HG03558 (cell line): Measurements from ENCODE around the gene PRPF40B.

Experiments
- ATAC-seq: cut with Tn5 transposase; IDR thresholded peaks from one replicate; pipeline ENCODE4 v1.9.1; 2021; ENCODE audit warnings: moderate number of reproducible peaks; ENCODE audit not compliant: unreplicated experiment; ENCODE audit errors: extremely low read depth

Gene PRPF40B

GRCh38 chr12:49678711-49679110, 55.4 kb downstream of the PRPF40B start:
- ATAC-seq, result no peak

GRCh38 chr12:49680075-49680474, 56.7 kb downstream of the PRPF40B start:
- ATAC-seq, result no peak

- ATAC-seq, result no peak
Observed at GRCh38 chr12:49683599-49684309, 60.4 kb downstream of the PRPF40B start.

- no peak for ATAC-seq
Observed at GRCh38 chr12:49684310-49684854, 61.0 kb downstream of the PRPF40B start.

- no peak for ATAC-seq
Observed at GRCh38 chr12:49687941-49688340, 64.6 kb downstream of the PRPF40B start.

GRCh38 chr12:49689237-49689636, 65.9 kb downstream of the PRPF40B start:
- no peak for ATAC-seq

- no peak for ATAC-seq
Observed at GRCh38 chr12:49689785-49690184, 66.4 kb downstream of the PRPF40B start.

- no peak for ATAC-seq
Observed at GRCh38 chr12:49692851-49693250, 69.5 kb downstream of the PRPF40B start.

- ATAC-seq, result no peak
Observed at GRCh38 chr12:49693931-49694444, 70.6 kb downstream of the PRPF40B start.
